ENCODE data around the gene EZH2.

EZH2 gene

DNA sequence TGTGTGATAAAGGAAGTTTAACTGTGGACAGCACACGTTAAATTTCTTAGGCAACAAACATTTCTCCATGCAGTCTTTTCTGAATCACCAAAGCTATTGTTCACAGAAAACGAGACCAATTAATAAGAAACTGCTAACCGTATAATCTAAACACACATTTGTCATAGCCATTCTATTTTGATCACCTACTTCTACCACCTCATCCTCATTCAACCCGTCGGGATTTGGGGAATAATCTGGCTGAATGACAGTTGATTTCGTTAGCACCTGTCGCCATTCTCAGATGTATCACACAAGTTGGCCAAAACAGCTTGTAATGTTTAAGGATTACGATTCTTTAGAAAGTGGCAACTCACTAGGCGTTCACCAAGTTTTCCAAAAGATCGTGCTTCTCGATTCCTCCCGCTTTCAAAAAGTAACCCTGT is 1.2 kb downstream of the EZH2 start:
- TF ChIP-seq, protein P1, sequence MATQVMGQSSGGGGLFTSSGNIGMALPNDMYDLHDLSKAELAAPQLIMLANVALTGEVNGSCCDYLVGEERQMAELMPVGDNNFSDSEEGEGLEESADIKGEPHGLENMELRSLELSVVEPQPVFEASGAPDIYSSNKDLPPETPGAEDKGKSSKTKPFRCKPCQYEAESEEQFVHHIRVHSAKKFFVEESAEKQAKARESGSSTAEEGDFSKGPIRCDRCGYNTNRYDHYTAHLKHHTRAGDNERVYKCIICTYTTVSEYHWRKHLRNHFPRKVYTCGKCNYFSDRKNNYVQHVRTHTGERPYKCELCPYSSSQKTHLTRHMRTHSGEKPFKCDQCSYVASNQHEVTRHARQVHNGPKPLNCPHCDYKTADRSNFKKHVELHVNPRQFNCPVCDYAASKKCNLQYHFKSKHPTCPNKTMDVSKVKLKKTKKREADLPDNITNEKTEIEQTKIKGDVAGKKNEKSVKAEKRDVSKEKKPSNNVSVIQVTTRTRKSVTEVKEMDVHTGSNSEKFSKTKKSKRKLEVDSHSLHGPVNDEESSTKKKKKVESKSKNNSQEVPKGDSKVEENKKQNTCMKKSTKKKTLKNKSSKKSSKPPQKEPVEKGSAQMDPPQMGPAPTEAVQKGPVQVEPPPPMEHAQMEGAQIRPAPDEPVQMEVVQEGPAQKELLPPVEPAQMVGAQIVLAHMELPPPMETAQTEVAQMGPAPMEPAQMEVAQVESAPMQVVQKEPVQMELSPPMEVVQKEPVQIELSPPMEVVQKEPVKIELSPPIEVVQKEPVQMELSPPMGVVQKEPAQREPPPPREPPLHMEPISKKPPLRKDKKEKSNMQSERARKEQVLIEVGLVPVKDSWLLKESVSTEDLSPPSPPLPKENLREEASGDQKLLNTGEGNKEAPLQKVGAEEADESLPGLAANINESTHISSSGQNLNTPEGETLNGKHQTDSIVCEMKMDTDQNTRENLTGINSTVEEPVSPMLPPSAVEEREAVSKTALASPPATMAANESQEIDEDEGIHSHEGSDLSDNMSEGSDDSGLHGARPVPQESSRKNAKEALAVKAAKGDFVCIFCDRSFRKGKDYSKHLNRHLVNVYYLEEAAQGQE (IDR thresholded peaks at IDR 0.05; ENCODE audit: insufficient replicate concordance, low read depth): no peak
- TF ChIP-seq CTCF (IDR thresholded peaks at IDR 0.05; ENCODE audit: insufficient read depth, low read length): no peak
- 0 out of 2 replicates have a peak, but pooled peaks have one; percentile 15 for TF ChIP-seq GABPA (IDR thresholded peaks at IDR 0.05; ENCODE audit: low read depth)
- DNase-seq (ENCODE audit: low read depth in 1 of 2, low spot score in 1 of 2): no peak
- Histone ChIP-seq H3K27ac (replicated peaks) (peak overlapping the region; percentile 99), H3K4me3 (replicated peaks; ENCODE audit: insufficient read depth, low read length) (peak overlapping the region; percentile 79), H3K27me3 (ENCODE audit: insufficient read depth, poor library complexity, severe bottlenecking) (no peaks in the 10 kb centered on the region)

DNA sequence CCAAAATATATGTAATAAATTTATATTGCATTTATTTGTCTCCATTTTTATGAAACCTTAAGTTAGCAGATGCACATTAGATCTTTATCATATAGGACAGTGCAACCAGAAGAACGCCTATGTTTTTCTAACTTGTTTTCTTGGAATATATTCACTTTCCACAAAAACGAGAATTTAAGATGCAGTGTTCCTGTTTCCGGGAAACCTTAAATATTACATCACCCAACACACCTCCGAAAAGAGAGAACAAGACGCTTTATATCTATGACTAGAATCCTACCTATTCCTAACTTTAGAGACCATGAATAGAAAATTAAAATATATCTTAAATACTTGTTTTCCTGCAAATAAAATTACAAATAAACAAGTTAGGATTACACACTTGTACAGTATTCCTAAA is 1.9 kb downstream of the EZH2 start:
- Histone ChIP-seq H3K27ac (replicated peaks) (peak overlapping the region; percentile 99), H3K27me3 (ENCODE audit: insufficient read depth, poor library complexity, severe bottlenecking) (no peaks in the 10 kb centered on the region), H3K4me3 (replicated peaks; ENCODE audit: insufficient read depth, low read length) (peak overlapping the region; percentile 79)
- TF ChIP-seq SPI1 (IDR thresholded peaks at IDR 0.05; ENCODE audit: borderline replicate concordance, low read depth): no peak
- no peak for TF ChIP-seq POLR2AphosphoS5 (IDR thresholded peaks at IDR 0.05; ENCODE audit: low read depth)
- TF ChIP-seq GABPA (IDR thresholded peaks at IDR 0.05; ENCODE audit: low read depth): no peak
- TF ChIP-seq CTCF (IDR thresholded peaks at IDR 0.05; ENCODE audit: insufficient read depth, low read length): no peak
- TF ChIP-seq, protein P1 (IDR thresholded peaks at IDR 0.05; ENCODE audit: insufficient replicate concordance, low read depth): no peak
- no peak for DNase-seq (ENCODE audit: low read depth in 1 of 2, low spot score in 1 of 2)

GRCh38 chr7:148878317-148878716 is 5.8 kb downstream of the EZH2 start:
- Histone ChIP-seq H3K4me3 (replicated peaks; ENCODE audit: insufficient read depth, low read length) (no peak overlapping the region), H3K27ac (replicated peaks) (no peak overlapping the region), H3K27me3 (ENCODE audit: insufficient read depth, poor library complexity, severe bottlenecking) (no peaks in the 10 kb centered on the region)
- TF ChIP-seq CTCF (IDR thresholded peaks at IDR 0.05; ENCODE audit: insufficient read depth, low read length): no peak
- no peak for TF ChIP-seq POLR2AphosphoS5 (IDR thresholded peaks at IDR 0.05; ENCODE audit: low read depth)
- TF ChIP-seq, protein P1 (IDR thresholded peaks at IDR 0.05; ENCODE audit: insufficient replicate concordance, low read depth): no peak
- DNase-seq (ENCODE audit: low read depth in 1 of 2, low spot score in 1 of 2): no peak

Data from HL-60 (cell line).